Measurements from ENCODE around the gene USP34.

The USP34 gene

DNA sequence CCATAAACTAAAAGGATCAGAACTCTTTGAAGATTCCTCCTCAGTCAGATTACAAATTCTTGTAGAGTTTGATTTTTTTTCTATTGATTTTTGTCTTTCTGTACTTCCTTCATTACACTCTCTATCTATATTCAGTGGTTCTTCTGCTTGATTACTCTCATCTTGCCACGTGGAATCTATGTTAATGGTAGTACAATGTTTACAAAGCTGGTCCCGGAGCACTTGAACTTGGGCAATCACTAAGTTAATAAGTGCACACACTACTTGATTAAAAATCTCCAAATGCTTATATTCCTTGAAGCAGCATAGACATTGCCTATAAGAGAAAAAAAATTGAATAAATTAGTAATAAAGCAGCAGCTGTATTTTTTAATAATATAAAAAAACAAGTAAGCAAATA is 65.1 kb downstream of the USP34 start:
- DNase-seq: peak; percentile 26
- no peak overlapping the region for H3K9ac ChIP-seq (ENCODE audit: low read length)
- 75% methylated on average over 1 of the region's 2 CpGs for WGBS

DNA sequence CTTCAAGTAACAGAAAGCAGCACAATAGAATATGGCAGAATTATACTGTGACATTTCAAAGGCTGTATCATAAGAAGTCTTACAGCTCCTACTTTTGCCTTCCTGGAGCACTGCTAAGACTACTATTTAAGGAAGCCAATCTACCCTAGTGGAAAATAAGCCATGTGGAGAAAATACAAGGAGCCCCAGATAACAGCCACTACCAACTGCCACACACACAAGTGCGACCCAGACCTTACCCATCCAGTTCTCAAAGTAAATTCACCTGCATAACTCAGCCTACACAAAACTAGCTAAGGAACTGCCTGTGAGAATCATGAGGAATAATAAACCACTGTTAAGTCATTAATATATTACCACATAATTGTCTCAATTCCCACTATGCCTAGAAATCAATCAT is 66.4 kb downstream of the USP34 start:
- no peak overlapping the region for H3K4me3 ChIP-seq (ENCODE audit: insufficient read depth in 1 of 2, low read depth in 1 of 2, low read length in 2 of 2)
- WGBS: 100% methylated on average over 1 of the region's 1 CpG

More for the DNA sequence above, 65.1 kb downstream of the USP34 start:
- H3K36me3 ChIP-seq (ENCODE audit: control insufficient read depth in 1 of 2, insufficient read depth in 2 of 2, low read depth in 1 of 2, low read length in 2 of 2): peaks cover 3 to 48% of the 10 kb centered on the region in 2 experiments
- H2BK12ac ChIP-seq (ENCODE audit: low read length in 2 of 2): no peak overlapping the region
- H3K18ac ChIP-seq (ENCODE audit: low read depth in 1 of 2, low read length in 2 of 2): no peak overlapping the region
- H2BK120ac ChIP-seq (ENCODE audit: low read depth, low read length): no peak overlapping the region
- no peak overlapping the region for H3K23ac ChIP-seq (ENCODE audit: low read length in 2 of 2)
- no peak overlapping the region for H2BK5ac ChIP-seq (ENCODE audit: low read depth, low read length, poor library complexity, severe bottlenecking)
- no peak overlapping the region for H4K8ac ChIP-seq (ENCODE audit: low read length)
- H3K4me1 ChIP-seq (ENCODE audit: control insufficient read depth, insufficient read depth, low read depth, low read length): no peaks in the 10 kb centered on the region
- no peak overlapping the region for H3K4me3 ChIP-seq (ENCODE audit: insufficient read depth in 1 of 2, low read depth in 1 of 2, low read length in 2 of 2)
- H3K4me2 ChIP-seq (ENCODE audit: low read length, poor library complexity, severe bottlenecking): no peak overlapping the region
- no peak overlapping the region for H3K4ac ChIP-seq (ENCODE audit: low read depth in 1 of 2, low read length in 2 of 2)
- no peak overlapping the region for H4K91ac ChIP-seq (ENCODE audit: low read length)
- no peak overlapping the region for H3K14ac ChIP-seq (ENCODE audit: low read length in 2 of 2)
- H2AFZ ChIP-seq (ENCODE audit: low read depth, low read length): no peak overlapping the region
- no peak overlapping the region for H2AK5ac ChIP-seq (ENCODE audit: low read length, severe bottlenecking)
- no peak overlapping the region for H3K27ac ChIP-seq (ENCODE audit: low read length, poor library complexity, severe bottlenecking)
- H3K9me3 ChIP-seq (ENCODE audit: control insufficient read depth, low read length): no peaks in the 10 kb centered on the region
- H2BK15ac ChIP-seq (ENCODE audit: low read depth, poor library complexity, severe bottlenecking): no peak overlapping the region
- H3K79me1 ChIP-seq (replicated peaks; ENCODE audit: low read length, poor library complexity, severe bottlenecking): peaks cover 18% of the 10 kb centered on the region
- no peaks in the 10 kb centered on the region for H3K27me3 ChIP-seq (ENCODE audit: control insufficient read depth in 1 of 2, insufficient read depth in 1 of 2, low read length in 2 of 2)

DNA sequence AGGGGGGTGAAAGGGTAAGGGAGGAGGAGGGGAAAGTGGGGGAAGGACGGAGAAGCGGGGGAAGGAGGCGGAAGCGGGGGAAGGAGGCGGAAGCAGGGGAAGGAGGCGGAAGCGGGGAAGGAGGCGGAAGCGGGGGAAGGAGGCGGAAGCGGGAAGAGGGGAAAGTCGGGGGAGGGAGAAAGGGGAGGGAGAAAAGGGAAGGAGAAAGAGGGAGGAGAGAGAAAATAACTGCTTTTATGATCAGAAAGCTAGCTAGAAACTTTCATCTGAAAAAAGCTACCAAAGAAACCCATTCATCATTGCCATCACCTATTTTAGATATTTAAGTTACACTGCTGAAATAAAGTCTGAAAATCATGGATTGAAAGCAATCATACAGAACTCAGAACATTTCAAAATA is 72.5 kb downstream of the USP34 start:
- Histone ChIP-seq H4K91ac (ENCODE audit: low read length) (no peak overlapping the region), H3K79me1 (replicated peaks; ENCODE audit: low read length, poor library complexity, severe bottlenecking) (peaks cover 18% of the 10 kb centered on the region), H3K4me1 (ENCODE audit: control insufficient read depth, insufficient read depth, low read depth, low read length) (no peaks in the 10 kb centered on the region), H3K18ac (ENCODE audit: low read depth in 1 of 2, low read length in 2 of 2) (no peak overlapping the region), H2BK120ac (ENCODE audit: low read depth, low read length) (no peak overlapping the region), H2AFZ (ENCODE audit: low read depth, low read length) (no peak overlapping the region), H3K4ac (ENCODE audit: low read depth in 1 of 2, low read length in 2 of 2) (no peak overlapping the region), H3K23ac (ENCODE audit: low read length in 2 of 2) (no peak overlapping the region), H2BK15ac (ENCODE audit: low read depth, poor library complexity, severe bottlenecking) (no peak overlapping the region), H3K9ac (ENCODE audit: low read length) (no peak overlapping the region), H3K4me2 (ENCODE audit: low read length, poor library complexity, severe bottlenecking) (no peak overlapping the region), H2BK12ac (ENCODE audit: low read length in 2 of 2) (no peak overlapping the region), H3K36me3 (ENCODE audit: control insufficient read depth in 1 of 2, insufficient read depth in 2 of 2, low read depth in 1 of 2, low read length in 2 of 2) (peaks cover 23 to 60% of the 10 kb centered on the region in 2 experiments), H3K27me3 (ENCODE audit: control insufficient read depth in 1 of 2, insufficient read depth in 1 of 2, low read length in 2 of 2) (no peaks in the 10 kb centered on the region), H3K14ac (ENCODE audit: low read length in 2 of 2) (no peak overlapping the region), H3K27ac (ENCODE audit: low read length, poor library complexity, severe bottlenecking) (no peak overlapping the region), H2AK5ac (ENCODE audit: low read length, severe bottlenecking) (no peak overlapping the region), H3K4me3 (ENCODE audit: insufficient read depth in 1 of 2, low read depth in 1 of 2, low read length in 2 of 2) (no peak overlapping the region), H3K9me3 (ENCODE audit: control insufficient read depth, low read length) (no peaks in the 10 kb centered on the region), H2BK5ac (ENCODE audit: low read depth, low read length, poor library complexity, severe bottlenecking) (no peak overlapping the region), H4K8ac (ENCODE audit: low read length) (no peak overlapping the region)
- DNase-seq: no peak
- WGBS: 97% methylated on average over 3 of the region's 12 CpGs

More for the DNA sequence above, 66.4 kb downstream of the USP34 start:
- H3K36me3 ChIP-seq (ENCODE audit: control insufficient read depth in 1 of 2, insufficient read depth in 2 of 2, low read depth in 1 of 2, low read length in 2 of 2): peaks cover 8 to 45% of the 10 kb centered on the region in 2 experiments
- no peak overlapping the region for H2BK12ac ChIP-seq (ENCODE audit: low read length in 2 of 2)
- H3K27ac ChIP-seq (ENCODE audit: low read length, poor library complexity, severe bottlenecking): no peak overlapping the region
- no peak overlapping the region for H2AFZ ChIP-seq (ENCODE audit: low read depth, low read length)
- H4K91ac ChIP-seq (ENCODE audit: low read length): no peak overlapping the region
- no peak overlapping the region for H3K4ac ChIP-seq (ENCODE audit: low read depth in 1 of 2, low read length in 2 of 2)
- H3K4me2 ChIP-seq (ENCODE audit: low read length, poor library complexity, severe bottlenecking): no peak overlapping the region
- H4K8ac ChIP-seq (ENCODE audit: low read length): no peak overlapping the region
- no peak overlapping the region for H2BK15ac ChIP-seq (ENCODE audit: low read depth, poor library complexity, severe bottlenecking)
- H3K9ac ChIP-seq (ENCODE audit: low read length): no peak overlapping the region
- peaks cover 20% of the 10 kb centered on the region for H3K79me1 ChIP-seq (replicated peaks; ENCODE audit: low read length, poor library complexity, severe bottlenecking)
- H3K9me3 ChIP-seq (ENCODE audit: control insufficient read depth, low read length): no peaks in the 10 kb centered on the region
- H2BK120ac ChIP-seq (ENCODE audit: low read depth, low read length): no peak overlapping the region
- DNase-seq: no peak
- no peak overlapping the region for H3K18ac ChIP-seq (ENCODE audit: low read depth in 1 of 2, low read length in 2 of 2)
- no peaks in the 10 kb centered on the region for H3K4me1 ChIP-seq (ENCODE audit: control insufficient read depth, insufficient read depth, low read depth, low read length)
- H3K27me3 ChIP-seq (ENCODE audit: control insufficient read depth in 1 of 2, insufficient read depth in 1 of 2, low read length in 2 of 2): no peaks in the 10 kb centered on the region
- no peak overlapping the region for H2BK5ac ChIP-seq (ENCODE audit: low read depth, low read length, poor library complexity, severe bottlenecking)
- H3K23ac ChIP-seq (ENCODE audit: low read length in 2 of 2): no peak overlapping the region
- no peak overlapping the region for H3K14ac ChIP-seq (ENCODE audit: low read length in 2 of 2)
- H2AK5ac ChIP-seq (ENCODE audit: low read length, severe bottlenecking): no peak overlapping the region

DNA sequence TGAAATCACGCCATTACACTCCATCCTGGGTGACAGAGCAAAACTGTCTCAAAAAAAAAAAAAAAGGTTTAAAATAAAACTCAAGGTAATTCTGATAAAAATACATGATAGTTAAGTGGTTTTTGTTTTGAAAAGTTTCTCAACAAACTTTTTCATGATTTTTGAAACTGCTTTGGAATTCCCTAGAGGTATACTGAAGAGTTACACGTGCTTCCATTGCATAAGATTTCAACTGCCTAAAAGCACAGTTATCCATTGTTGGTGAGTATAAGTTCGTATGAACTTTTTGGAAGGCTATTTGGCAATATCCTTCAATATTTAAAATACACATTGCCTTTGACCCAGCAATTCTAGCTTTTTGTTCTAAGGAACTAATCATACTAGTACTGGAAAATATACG is 74.9 kb downstream of the USP34 start:
- H3K4me2 ChIP-seq (ENCODE audit: low read length, poor library complexity, severe bottlenecking): no peak overlapping the region
- no peak overlapping the region for H2BK5ac ChIP-seq (ENCODE audit: low read depth, low read length, poor library complexity, severe bottlenecking)
- no peak overlapping the region for H2AFZ ChIP-seq (ENCODE audit: low read depth, low read length)
- H4K91ac ChIP-seq (ENCODE audit: low read length): no peak overlapping the region
- no peaks in the 10 kb centered on the region for H3K4me1 ChIP-seq (ENCODE audit: control insufficient read depth, insufficient read depth, low read depth, low read length)
- H3K9me3 ChIP-seq (ENCODE audit: control insufficient read depth, low read length): no peaks in the 10 kb centered on the region
- H3K14ac ChIP-seq (ENCODE audit: low read length in 2 of 2): no peak overlapping the region
- H3K79me1 ChIP-seq (replicated peaks; ENCODE audit: low read length, poor library complexity, severe bottlenecking): peaks cover 22% of the 10 kb centered on the region
- no peaks in the 10 kb centered on the region for H3K27me3 ChIP-seq (ENCODE audit: control insufficient read depth in 1 of 2, insufficient read depth in 1 of 2, low read length in 2 of 2)
- H3K4me3 ChIP-seq (ENCODE audit: insufficient read depth in 1 of 2, low read depth in 1 of 2, low read length in 2 of 2): no peak overlapping the region
- no peak overlapping the region for H4K8ac ChIP-seq (ENCODE audit: low read length)
- WGBS: 100% methylated on average over 1 of the region's 4 CpGs
- H2BK15ac ChIP-seq (ENCODE audit: low read depth, poor library complexity, severe bottlenecking): no peak overlapping the region
- H3K9ac ChIP-seq (ENCODE audit: low read length): no peak overlapping the region
- H3K27ac ChIP-seq (ENCODE audit: low read length, poor library complexity, severe bottlenecking): no peak overlapping the region
- DNase-seq: no peak
- H3K36me3 ChIP-seq (ENCODE audit: control insufficient read depth in 1 of 2, insufficient read depth in 2 of 2, low read depth in 1 of 2, low read length in 2 of 2): peaks cover 29 to 69% of the 10 kb centered on the region in 2 experiments
- H3K23ac ChIP-seq (ENCODE audit: low read length in 2 of 2): no peak overlapping the region
- no peak overlapping the region for H2AK5ac ChIP-seq (ENCODE audit: low read length, severe bottlenecking)
- no peak overlapping the region for H2BK12ac ChIP-seq (ENCODE audit: low read length in 2 of 2)
- H2BK120ac ChIP-seq (ENCODE audit: low read depth, low read length): no peak overlapping the region
- no peak overlapping the region for H3K4ac ChIP-seq (ENCODE audit: low read depth in 1 of 2, low read length in 2 of 2)
- H3K18ac ChIP-seq (ENCODE audit: low read depth in 1 of 2, low read length in 2 of 2): no peak overlapping the region

All from mesenchymal stem cell (in vitro differentiated cells and primary cell).